ENCODE measurements around the gene MRPL33.

Gene MRPL33

DNA sequence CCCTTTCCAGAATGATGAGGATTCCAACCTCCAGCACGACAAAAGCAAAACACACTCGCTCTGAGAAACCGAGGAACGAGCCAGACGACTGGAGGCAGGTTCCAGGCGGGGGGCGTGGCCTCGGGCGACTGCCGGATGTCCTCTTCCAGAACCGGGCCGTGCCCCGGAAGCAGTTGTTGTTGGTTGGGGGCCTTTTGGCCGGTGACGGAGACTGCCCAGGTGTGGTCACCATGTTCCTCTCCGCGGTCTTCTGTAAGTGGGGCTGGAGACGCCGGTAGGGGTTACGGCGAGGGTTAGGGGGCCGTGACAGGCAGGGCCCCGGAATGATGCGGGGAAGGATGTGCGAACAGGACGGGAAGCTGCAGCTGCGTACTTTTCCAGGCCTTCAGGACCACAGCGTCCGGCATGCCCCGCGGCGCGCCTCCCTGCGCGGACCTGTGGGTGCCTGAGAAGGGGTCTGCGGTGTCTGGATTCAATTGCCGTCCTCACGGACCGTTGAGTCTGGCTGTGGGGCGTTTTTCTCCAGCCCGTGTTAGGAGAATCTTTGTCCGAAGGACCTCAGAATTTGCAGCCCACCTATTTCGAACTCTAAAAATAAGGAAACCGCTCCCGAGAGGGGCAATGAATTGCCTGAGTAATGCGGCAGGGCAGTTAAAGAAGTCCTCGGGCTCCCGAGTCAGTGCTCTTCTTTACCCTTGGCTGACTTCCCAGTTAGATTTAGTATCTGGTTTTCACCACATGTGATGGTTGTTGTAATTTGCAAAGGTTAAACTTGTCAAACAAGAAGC, at the start of gene MRPL33:
Gene MRPL33, plus strand, starts transcription at position 172 of the 788 bp plus-strand sequence. Its CDS starts 59 bp downstream, at position 231.
- DNase-seq: peak; percentile 91 to 92

DNA sequence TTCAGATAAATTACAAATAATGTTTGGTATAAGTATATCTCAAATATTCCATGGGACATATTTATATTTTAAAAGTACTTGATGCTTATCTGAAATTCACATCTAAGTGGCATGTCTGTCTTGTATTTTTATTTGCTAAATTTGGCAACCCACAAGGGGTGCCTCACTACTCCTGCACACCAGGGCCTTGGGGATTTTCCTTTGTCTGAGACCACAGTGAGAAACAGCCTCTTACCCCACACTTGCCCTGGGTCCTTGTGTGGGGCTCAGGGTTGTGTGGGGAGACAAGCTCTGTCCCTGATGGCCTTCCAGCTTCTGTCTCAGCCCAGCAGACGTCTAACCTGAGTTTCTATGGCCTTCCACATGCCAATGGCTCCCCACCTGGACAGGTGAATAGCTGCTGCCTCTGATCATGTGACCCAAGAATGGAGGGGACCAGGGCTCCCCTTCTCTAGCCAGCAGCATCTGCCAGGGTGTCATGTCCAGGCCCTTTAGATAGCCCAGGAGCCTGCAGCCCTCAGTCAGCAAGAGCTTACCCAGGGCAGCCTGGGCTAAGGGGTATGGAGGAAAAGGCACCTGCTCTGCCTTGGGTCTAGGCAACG, 49.5 kb upstream of the MRPL33 start:
- DNase-seq: no peak

DNA sequence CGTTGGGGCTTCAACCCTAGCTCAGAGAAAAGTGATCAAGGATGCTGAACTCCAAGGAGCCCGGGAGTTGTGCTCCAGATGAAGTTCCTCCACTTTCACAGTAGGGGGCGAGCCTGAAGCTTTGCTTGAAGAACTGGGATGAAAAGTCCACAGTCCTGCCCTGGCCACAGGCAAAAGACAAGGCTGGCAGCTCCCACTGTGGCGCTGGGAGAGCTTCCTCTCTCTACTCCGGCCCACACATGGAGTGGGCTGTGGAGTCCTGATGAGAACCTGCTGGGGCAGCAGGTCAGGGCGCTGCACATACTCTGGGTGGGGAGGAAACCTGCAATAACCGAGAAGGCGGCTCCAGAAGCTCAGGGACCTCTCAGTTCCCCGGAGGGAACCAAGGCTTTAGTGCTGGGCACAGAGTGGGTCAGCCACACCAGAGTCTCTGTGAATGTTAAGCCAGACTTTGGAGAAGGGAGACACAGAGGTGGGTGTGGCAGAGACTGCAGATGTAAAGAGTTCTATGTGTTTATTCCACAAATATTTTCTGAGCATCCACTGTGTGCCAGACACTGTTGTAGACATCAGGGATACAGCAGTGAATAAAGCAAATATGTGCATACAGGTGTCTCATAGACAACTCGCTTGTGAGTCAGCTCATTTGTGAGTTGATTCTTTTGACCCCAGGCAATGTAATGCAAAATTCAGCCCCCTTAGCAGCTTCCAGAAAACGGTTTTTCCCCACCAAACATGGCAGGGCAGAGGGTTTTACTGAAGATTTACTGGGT, 48.0 kb upstream of the MRPL33 start:
- DNase-seq: peak in 1 of 2 donors; percentile 39

DNA sequence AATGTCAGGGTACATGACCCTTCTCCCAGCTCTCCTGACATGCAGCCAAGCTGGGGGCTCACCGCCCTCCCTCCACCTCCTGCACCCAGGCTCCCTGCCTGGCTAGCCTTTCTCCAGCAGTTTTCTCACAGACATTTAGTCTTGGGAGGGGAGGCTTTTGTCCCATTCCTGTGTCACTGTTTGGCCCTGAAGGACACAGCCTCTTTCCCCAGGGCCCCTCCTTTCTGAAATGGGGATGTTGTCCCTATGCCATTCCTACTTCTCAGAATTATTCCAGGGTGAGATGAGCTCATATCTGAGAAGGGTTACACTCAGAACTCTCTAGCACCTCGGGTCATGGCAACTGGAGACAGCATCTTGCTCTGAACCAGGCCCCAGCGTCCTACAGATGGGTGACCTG, 47.3 kb upstream of the MRPL33 start:
- DNase-seq: no peak

DNA sequence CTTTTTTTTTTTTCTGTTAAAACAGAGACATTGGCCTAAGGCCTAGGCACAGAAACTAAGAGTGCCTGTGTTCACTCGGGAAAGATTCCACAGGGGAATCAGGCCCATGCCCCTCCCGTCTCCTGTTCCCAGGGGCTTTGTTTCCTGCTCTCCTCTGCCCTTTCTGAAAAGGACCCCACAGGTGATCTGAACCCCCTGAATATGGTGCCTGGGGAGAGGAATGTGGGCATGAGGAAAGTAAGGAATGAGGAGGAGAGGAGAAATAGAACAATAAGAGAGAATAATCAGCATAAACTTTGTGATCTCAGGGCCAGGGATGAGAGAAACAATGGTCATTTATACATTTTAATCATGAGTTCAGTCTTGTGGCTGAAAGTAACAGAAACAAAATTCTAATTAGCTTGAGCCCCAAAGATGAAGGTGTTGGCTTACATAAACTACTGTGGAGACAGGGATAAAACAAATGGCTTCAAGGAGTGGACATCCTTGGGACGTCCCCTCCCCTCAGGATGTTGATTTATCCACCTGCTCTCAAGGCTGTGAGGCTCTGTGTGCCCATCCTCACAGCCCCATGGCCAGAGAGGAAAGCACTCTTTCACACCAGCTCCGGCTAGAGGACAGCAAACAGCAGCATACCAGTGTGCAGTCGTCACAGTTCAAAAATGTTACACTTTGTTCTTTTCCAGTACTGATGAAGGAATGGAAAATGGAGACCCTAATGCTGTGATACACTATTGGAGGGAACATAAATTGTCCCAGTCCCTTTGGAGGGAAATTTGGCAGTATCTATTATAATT, 46.4 kb upstream of the MRPL33 start:
- DNase-seq: no peak

DNA sequence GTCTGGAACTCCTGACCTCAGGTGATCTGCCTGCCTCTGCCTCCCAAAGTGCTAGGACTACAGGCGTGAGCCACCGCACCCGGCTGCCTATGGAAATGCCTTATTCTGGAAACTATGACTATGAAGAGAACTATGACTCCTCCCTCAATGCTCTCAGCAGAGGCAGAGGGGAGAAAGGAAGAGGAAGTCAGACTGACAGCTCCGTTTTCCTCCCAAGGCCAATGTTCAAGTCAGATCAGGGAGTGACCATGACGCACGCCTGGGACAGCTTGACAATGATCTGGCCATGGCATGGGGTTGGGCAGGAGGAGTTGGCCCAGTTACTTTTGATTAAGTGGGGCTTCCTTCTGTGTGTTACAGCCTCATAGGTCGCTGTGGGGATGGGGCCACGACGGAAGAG, 44.3 kb upstream of the MRPL33 start:
- no peak for DNase-seq

DNA sequence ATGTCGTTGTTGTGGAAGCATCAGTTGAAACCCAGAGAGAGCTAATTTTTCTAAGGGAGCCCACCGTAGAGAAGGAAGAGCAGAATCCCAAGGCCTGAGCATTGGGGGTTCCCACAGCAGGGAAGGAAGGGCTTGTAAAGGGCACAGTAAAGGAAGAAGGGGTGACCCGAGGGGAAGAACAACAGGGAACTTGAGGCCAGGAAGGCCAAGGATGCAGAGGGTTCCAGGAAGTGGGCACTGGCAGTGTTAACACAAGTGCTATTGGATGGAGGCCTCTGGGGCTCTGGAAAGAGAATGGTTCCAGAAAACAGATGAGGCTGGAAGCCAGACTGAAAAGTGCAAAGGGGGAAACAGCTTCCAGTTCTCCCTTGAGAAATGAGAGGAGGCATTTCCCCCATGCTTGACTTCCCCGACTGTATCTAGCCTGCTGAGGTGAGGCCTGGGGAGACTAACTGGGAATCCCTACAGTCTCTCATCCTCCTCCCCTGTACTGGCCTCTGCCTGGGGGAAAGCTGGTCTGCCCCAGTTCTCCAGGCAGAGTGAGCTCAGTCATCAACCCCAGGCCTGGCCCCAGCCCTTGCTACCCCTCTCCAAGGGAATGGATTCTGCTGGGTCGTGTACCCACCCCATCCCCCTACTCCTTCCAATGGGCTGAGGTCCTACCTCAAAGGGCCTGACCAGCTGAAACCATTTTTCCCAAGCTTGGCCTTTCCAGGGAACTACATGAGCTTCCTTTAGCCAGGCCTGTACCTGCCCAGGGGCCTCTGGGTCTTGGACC, 43.2 kb upstream of the MRPL33 start:
- DNase-seq: no peak

DNA sequence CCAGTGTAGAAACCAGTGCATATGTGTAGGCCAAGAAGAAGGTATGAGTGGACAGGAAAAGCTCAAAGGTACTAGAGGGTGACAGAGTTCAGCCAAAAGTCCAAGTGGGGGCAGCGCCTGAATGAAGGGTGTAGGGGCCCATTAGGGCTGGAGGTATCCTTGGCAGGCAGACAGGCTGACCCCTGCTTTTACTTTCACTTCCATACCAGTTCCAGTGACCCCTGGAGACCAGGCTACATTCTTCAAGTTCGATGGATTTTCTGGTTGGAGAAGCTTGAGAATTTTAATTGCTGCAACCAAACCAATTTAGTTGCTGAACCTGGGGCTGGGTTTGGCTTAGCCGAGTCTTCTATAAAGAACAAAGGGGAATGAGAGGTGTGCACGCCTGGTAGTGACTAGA, 42.3 kb upstream of the MRPL33 start:
- no peak for DNase-seq

DNA sequence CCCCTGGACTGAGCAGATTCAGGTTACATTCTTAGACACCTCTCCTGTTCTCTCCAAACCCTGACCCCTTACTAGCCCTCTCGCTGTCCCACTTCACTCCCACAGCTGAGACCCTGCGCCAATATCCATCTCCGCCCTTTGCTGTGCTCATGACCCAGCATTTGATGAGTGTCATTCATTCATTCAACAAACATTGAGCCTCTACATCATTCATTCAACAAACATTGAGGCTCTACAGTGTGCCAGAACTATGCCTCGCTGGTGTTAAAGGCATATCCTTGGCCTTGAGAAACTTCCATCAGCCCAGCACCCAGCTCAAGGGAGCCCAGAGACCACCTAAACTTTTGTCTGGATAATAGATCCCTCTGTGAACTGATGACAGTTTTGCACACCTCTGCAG, 41.9 kb upstream of the MRPL33 start:
- no peak for DNase-seq

DNA sequence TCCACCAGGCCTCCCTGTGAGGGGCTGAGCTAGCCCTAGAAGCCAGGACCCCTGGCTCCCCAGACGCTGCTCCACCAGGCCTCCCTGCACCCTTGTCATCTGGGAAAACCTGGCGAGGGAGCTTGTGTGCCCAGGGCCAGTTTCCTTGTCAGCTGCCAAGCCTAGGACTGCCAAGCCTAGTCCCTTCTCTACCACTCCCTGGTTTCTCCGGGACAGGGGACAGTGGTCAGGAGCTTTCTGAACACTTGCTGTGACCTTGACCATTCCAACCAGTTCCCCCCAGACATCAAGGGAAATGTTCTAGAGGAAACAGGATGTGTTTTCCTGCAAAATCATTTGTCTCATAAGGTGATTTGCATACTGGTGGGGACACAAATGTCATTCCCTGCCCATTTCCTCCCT, 41.3 kb upstream of the MRPL33 start:
- no peak for DNase-seq

DNA sequence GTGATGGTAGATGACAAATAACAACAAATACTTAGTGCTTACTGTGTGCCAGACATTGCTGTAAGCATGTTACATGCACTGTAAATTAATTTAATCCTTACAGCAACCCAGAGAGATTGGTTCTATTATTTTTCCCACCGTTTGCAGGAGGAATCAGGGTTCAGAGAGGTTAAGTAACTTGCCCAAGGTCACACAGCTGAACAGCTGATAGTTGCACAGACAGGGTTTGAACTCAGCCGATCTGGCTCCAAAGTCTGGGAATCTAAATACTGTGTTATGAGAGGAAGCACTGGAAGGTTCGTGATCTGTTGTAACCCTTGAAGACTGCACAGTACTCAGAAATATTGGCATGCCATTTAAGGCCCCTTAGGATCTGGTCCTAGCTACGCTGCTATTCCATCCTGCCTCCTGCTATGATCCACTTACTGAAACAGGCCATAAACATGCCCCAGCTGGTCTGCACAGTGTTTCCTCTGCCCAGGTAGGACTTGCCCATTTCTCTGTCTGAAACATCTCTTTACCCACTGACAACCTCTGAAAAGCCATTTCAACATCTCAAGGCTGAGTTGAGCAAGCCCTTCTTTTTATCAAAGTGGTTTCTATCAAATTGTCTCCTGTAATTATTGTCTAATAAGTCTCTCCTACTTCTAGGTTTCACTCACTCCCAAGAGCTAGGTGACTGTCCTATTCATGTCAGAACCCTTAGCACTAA, 40.4 kb upstream of the MRPL33 start:
- DNase-seq: no peak

DNA sequence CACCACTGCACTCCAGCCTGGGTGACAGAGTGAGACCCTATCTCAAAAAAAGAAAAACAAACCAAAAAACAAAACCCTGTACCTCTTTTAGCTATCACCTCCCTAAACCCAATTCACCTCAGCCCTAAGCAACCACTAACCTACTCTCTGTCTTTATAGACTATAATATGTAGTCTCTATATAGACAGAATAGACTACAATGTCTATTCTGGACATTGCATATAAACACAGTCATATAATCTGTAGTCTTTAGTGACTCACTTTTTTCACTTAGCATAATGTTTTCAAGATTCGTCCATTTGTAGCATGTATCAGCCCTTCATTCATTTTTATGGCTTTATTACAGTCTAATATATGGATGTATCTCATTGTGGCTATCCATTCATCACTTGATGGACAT, 37.2 kb upstream of the MRPL33 start:
- no peak for DNase-seq

DNA sequence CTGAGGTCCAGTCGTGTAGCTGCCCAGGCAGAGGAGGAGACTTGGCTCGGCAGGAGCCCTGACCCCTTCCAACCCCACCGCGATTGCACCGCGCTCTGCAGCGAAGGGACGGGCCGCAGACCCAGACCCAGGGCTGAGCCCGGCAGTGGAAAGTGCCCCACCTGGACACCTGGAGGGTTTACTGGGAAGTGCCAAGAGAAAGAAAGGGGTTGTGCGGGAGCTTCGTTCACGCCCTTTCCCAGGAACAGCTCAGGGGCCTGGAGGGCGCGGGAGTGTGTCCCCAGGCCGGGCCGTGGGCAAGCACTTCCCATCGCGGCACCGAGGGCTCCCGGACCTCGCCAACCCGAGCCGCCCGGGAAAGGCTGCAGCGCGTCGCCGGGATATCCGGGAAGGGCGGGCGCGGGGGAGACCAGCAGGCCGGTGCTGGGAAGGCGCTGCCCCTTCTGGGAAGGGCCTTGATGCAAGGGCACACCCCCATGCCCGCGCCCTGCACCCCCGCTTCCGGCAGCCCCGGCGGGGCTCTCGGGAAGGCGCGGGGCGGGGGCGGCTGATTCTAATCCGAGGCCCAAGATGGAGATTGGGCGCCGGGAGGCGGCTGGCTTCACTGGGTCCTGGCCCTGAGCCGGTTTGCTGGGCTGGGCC, 36.1 kb upstream of the MRPL33 start:
- peak; percentile 73 to 85 for DNase-seq

DNA sequence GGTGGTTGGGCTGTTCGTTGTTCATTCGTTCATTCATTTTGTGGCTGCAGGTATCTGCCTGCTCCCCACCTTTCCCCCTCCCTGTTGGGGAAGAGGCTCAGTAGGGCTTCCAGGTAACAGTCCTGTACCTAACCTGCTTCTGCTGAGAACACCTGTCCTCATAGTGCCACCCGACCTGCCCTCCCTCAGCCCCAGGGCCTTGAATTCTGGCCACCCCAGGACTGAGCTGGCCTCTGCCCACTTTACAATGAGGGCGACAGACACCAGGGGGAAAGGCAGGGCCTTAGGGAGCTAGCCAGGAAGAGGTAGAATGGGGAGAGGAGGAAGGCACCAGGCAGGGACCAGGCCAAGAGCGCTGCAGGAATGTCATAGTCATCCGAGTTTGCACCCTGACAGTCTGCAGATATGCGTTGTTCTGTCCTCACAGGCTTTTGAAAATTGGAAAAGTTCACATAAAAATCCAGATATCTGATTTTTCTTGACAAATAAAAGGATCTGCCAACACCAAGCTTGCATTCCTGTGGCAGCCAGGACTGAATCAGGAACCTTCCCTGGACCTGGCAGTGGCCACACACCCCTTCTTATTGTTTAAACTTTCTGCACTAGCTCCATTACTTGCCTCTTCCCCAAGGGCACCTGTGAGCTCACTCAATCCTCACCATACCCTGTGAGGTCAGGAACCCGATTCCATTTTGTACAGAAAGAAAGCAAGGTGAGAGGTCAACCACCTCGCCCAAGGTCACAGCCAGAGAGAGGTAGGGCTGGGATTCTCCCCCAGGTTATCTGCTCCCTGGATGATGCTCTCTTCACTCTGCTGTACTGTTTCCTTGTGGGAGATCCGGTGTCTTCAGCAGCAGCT, 35.3 kb upstream of the MRPL33 start:
- DNase-seq: no peak

DNA sequence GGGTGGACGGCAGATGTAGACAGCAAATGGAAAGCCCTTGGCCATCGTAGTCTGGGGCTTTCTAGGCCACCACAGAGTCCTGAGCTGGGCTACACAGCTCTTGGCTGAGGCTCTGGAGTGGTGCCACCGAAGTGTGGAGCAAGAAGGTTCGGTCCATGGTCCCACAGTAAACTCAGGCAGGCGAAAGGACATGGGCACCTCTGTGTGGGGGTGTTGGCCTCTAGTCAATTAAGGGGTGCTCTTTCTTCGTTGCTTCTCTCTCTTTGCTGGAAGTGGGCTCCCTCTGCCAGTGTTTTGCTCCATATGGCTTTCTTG, 34.7 kb upstream of the MRPL33 start:
- no peak for DNase-seq

DNA sequence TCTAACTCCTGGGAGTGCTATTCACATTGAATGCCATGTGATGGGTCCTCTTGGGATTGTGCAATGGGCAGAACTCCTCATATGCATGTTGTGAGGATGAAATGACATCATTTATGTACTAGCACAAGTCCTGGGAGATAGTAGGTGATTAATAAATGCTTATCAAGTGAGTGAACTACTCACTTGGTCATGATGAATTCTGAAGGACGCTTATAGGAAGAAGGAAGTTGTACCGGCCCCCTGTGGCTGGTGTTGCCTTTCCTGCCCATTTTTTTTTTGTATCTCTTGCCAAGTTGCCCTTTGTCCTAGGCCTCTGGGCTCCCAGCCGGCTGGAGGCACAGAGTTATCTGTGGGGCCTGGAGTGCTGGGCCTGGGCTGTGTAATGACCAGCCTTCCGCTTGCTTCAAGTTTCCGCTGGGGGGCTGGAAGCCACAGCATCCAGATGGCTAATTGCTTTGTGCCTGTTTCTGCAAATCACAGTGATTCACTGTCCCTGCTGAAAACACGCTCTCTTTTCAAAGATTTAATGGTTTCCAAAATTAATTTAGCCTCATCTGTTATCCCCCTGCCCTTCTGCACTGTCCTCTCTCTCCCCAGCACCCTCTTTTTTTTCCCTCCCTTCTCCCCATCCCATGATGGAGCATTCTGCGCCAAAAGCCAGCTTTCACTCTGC, 33.7 kb upstream of the MRPL33 start:
- DNase-seq: no peak

DNA sequence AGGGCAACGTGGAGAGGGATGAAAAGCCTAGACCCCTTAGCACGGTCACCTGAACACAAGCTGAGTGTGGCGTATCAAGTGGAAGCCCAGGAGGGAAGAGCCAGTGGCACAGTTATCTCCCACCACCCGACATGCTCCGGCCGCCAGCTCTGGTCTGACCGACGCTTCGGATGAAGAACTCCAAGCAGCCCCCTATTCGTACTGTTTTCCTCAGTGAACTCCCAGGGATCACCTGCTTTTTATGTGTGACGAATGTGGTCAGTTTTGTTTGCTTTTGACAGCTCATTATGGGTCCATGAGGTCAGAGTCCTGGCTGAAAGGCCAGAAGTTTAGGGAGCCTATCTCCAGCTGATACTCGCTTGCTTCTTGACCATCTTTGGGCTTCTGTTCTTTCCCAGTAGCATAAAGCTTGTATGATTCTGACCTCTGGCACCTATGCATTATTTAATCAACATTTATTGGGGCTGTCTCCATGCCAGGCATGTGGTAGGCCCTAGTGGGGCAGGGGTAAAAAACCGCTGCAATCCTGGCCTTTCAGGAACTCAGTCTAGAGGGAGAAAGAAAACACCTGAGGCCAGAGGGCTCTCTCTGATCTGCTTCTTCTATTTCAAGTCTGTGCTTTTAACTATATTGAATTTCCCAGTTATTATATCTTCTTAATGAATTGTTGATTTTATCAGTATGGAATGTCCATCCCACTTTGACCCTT, 33.0 kb upstream of the MRPL33 start:
- DNase-seq: no peak

DNA sequence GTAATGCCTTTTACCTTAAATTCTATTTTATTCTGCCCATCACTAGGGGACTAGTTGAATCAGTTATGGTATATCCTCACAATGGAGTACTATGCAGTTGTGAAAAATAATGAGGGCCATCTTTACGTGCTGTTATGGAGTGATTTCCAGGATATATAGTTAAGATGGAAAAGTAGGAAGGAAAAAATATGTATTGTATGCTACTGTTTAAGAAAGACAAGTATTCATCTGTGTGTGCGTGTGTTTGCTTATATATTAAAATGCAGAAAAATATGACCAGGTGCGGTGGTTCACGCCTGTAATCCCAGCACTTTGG, 32.5 kb upstream of the MRPL33 start:
- DNase-seq: no peak

DNA sequence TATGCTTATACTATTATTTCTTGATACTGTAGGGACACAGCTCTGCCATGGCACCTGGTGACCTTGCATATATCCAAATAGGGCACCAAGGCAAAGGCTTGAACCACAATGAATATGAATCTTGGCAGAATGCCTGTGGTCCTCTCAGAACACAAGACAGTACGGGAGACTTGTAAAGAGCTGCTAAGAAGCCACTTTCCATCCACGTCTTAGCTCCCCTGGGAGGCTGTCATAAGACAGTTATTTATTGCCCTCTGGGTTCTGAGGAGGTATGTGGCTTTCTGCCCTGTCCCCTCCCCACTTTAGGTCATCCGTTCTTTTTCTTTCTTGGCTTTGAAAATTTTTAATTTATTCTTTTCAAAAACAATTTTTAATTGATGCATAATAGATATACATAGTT, 29.8 kb upstream of the MRPL33 start:
- no peak for DNase-seq
